K562 (cell line): ENCODE measurements around the gene SBF1. TPM values are rescaled to one million over a fixed set of nuclear protein-coding genes. Genes with fewer than 3 reads are reported as not detected.
A peak's percentile ranks its signal among the peaks of the same experiment; 100 is the strongest.

Experiments used
- ATF1 ChIP-seq, 2 experiments: fragments of 450-650 bp in 1 of 2; IDR thresholded peaks; 2 replicates each; pipeline ENCODE4 v1.6.1; 2016; ENCODE audit warnings: missing compliant biosample characterization in 1 of 2, missing genetic modification characterization in 1 of 2
- ILK ChIP-seq: fragments of 450-650 bp; IDR thresholded peaks from 2 replicates; pipeline ENCODE4 v1.6.1; 2016; ENCODE audit warnings: missing genetic modification characterization, low read depth, mild to moderate bottlenecking, missing compliant biosample characterization, moderate library complexity, borderline replicate concordance
- MAFG ChIP-seq: fragments of 450-650 bp; conservative IDR thresholded peaks from 2 replicates; pipeline ENCODE4 v1.6.1; 2016; ENCODE audit warnings: missing genetic modification characterization, missing compliant biosample characterization
- MCM5 ChIP-seq: fragments of 450-650 bp; IDR thresholded peaks from 2 replicates; pipeline ENCODE4 v1.6.1; 2016; ENCODE audit warnings: low read depth
- MTF1 ChIP-seq: fragments of 250-450 bp; sonication (Bioruptor Pico); IDR thresholded peaks from 2 replicates; pipeline ENCODE4 v1.9.0; 2021; ENCODE audit warnings: moderate library complexity, mild to moderate bottlenecking, inconsistent platforms, borderline replicate concordance
- NR3C1 ChIP-seq: sonication (generic); formaldehyde crosslinking; IDR thresholded peaks from 2 replicates; pipeline ENCODE4 v1.8.1; 2022; ENCODE audit warnings: missing genetic modification reagents
- PHF21A ChIP-seq: fragments of 450-650 bp; IDR thresholded peaks from 2 replicates; pipeline ENCODE4 v1.6.1; 2017; ENCODE audit warnings: low read depth, borderline replicate concordance
- POLR3A ChIP-seq: IDR thresholded peaks from 2 replicates; pipeline ENCODE4 v1.6.1; 2011; ENCODE audit warnings: borderline replicate concordance, mild to moderate bottlenecking, moderate library complexity; ENCODE audit not compliant: insufficient read length, insufficient read depth; ENCODE audit errors: extremely low read depth
- RUNX1 ChIP-seq: sonication (generic); IDR thresholded peaks from 2 replicates; pipeline ENCODE4 v1.6.1; 2016; ENCODE audit warnings: antibody characterized with exemption, low read depth
- SMAD2 ChIP-seq: fragments of 150-350 bp; IDR thresholded peaks from 2 replicates; pipeline ENCODE4 v1.6.1; 2014; ENCODE audit warnings: low read depth, mild to moderate bottlenecking, low read length
- U2AF2 ChIP-seq: fragments of 200-400 bp; formaldehyde crosslinking; optimal IDR thresholded peaks from 2 replicates; pipeline ENCODE3; 2017; ENCODE audit warnings: low read depth, mild to moderate bottlenecking, low read length
- ZKSCAN3 ChIP-seq: fragments of 250-450 bp; sonication (Bioruptor Pico); IDR thresholded peaks from 2 replicates; pipeline ENCODE4 v1.4.0; 2020
- ZNF277 ChIP-seq: fragments of 250-450 bp; sonication (Bioruptor Pico); IDR thresholded peaks from 2 replicates; pipeline ENCODE4 v1.8.0; 2022; ENCODE audit warnings: inconsistent platforms, mild to moderate bottlenecking, moderate library complexity, borderline replicate concordance
- ZNF780A ChIP-seq: fragments of 250-450 bp; sonication (Bioruptor Pico); IDR thresholded peaks from 2 replicates; pipeline ENCODE4 v1.5.0; 2021; ENCODE audit warnings: mild to moderate bottlenecking
- polyA plus RNA-seq, 8 experiments: library from polyadenylated mRNA; depleted of rRNA in 4 of 8; stranded (reverse) in 5 of 8; unstranded in 3 of 8; fragments of >200 nt; fragmentation: Nextera tagmentation in 2 of 8; fragmentation: Illumina TruSeq in 1 of 8; extraction: Ambion mirVana in 2 of 8; extraction: Trizol in 1 of 8; gene quantifications; 2 replicates each; pipeline versions ENCODE4 v1.2.1 to v1.2.3, GENCODE V29; 2011 to 2014; ENCODE audit warnings: inconsistent platforms in 1 of 8, missing spikeins in 1 of 8
- total RNA-seq, 7 experiments: library from RNA; depleted of rRNA in 6 of 7; stranded (reverse); fragments of >200 nt in 6 of 7; fragmentation: Illumina TruSeq in 2 of 7; extraction: Trizol in 2 of 7; gene quantifications; 2 replicates each; pipeline versions ENCODE4 v1.2.1 to v1.2.3, GENCODE V29; 2011 to 2021; ENCODE audit warnings: low replicate concordance in 1 of 7
- TF ChIP-seq, protein P1 (sequence below): fragments of 200-600 bp; sonication (generic); IDR thresholded peaks from one replicate; pipeline ENCODE4 v1.6.1; 2012; ENCODE audit warnings: mild to moderate bottlenecking, low read depth, low read length, inconsistent platforms

The SBF1 gene
- total and polyA plus RNA-seq, 9 of the 15 experiments (the other 6 are each of a cell fraction or from before 2014, with no cell fraction given), result 0.44 to 50.4 (median 11.4) TPM

GRCh38 chr22:50507991-50508884, 33.4 kb upstream of the SBF1 start, which contains the start of gene NCAPH2 (continued):
- TF ChIP-seq, protein P1, sequence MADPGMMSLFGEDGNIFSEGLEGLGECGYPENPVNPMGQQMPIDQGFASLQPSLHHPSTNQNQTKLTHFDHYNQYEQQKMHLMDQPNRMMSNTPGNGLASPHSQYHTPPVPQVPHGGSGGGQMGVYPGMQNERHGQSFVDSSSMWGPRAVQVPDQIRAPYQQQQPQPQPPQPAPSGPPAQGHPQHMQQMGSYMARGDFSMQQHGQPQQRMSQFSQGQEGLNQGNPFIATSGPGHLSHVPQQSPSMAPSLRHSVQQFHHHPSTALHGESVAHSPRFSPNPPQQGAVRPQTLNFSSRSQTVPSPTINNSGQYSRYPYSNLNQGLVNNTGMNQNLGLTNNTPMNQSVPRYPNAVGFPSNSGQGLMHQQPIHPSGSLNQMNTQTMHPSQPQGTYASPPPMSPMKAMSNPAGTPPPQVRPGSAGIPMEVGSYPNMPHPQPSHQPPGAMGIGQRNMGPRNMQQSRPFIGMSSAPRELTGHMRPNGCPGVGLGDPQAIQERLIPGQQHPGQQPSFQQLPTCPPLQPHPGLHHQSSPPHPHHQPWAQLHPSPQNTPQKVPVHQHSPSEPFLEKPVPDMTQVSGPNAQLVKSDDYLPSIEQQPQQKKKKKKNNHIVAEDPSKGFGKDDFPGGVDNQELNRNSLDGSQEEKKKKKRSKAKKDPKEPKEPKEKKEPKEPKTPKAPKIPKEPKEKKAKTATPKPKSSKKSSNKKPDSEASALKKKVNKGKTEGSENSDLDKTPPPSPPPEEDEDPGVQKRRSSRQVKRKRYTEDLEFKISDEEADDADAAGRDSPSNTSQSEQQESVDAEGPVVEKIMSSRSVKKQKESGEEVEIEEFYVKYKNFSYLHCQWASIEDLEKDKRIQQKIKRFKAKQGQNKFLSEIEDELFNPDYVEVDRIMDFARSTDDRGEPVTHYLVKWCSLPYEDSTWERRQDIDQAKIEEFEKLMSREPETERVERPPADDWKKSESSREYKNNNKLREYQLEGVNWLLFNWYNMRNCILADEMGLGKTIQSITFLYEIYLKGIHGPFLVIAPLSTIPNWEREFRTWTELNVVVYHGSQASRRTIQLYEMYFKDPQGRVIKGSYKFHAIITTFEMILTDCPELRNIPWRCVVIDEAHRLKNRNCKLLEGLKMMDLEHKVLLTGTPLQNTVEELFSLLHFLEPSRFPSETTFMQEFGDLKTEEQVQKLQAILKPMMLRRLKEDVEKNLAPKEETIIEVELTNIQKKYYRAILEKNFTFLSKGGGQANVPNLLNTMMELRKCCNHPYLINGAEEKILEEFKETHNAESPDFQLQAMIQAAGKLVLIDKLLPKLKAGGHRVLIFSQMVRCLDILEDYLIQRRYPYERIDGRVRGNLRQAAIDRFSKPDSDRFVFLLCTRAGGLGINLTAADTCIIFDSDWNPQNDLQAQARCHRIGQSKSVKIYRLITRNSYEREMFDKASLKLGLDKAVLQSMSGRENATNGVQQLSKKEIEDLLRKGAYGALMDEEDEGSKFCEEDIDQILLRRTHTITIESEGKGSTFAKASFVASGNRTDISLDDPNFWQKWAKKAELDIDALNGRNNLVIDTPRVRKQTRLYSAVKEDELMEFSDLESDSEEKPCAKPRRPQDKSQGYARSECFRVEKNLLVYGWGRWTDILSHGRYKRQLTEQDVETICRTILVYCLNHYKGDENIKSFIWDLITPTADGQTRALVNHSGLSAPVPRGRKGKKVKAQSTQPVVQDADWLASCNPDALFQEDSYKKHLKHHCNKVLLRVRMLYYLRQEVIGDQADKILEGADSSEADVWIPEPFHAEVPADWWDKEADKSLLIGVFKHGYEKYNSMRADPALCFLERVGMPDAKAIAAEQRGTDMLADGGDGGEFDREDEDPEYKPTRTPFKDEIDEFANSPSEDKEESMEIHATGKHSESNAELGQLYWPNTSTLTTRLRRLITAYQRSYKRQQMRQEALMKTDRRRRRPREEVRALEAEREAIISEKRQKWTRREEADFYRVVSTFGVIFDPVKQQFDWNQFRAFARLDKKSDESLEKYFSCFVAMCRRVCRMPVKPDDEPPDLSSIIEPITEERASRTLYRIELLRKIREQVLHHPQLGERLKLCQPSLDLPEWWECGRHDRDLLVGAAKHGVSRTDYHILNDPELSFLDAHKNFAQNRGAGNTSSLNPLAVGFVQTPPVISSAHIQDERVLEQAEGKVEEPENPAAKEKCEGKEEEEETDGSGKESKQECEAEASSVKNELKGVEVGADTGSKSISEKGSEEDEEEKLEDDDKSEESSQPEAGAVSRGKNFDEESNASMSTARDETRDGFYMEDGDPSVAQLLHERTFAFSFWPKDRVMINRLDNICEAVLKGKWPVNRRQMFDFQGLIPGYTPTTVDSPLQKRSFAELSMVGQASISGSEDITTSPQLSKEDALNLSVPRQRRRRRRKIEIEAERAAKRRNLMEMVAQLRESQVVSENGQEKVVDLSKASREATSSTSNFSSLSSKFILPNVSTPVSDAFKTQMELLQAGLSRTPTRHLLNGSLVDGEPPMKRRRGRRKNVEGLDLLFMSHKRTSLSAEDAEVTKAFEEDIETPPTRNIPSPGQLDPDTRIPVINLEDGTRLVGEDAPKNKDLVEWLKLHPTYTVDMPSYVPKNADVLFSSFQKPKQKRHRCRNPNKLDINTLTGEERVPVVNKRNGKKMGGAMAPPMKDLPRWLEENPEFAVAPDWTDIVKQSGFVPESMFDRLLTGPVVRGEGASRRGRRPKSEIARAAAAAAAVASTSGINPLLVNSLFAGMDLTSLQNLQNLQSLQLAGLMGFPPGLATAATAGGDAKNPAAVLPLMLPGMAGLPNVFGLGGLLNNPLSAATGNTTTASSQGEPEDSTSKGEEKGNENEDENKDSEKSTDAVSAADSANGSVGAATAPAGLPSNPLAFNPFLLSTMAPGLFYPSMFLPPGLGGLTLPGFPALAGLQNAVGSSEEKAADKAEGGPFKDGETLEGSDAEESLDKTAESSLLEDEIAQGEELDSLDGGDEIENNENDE, result no peak
- TF ChIP-seq ZKSCAN3 (CRISPR knock-in tag) (no peak), NR3C1 (no peak), RUNX1 (no peak), SMAD2 (no peak), U2AF2 (no peak), ILK (no peak), ATF1 (CRISPR knock-in tag; IDR thresholded peaks at IDR 0.05) (peak; percentile 85), ATF1 (tag; IDR thresholded peaks at IDR 0.05) (peak; percentile 97), MCM5 (no peak), POLR3A (no peak), ZNF780A (CRISPR knock-in tag) (no peak), PHF21A (no peak), MAFG (tag) (no peak), MTF1 (no peak), ZNF277 (CRISPR knock-in tag) (no peak)
